Measurements from ENCODE around the gene UBE2J1.

- no peak for TF ChIP-seq CTCF (IDR thresholded peaks at IDR 0.05)
- no peak for TF ChIP-seq EP300 (IDR thresholded peaks at IDR 0.05)
- no peak for TF ChIP-seq POLR2A (IDR thresholded peaks at IDR 0.05)
Measured at GRCh38 chr6:89313006-89313405, 39.5 kb downstream of the UBE2J1 start.

Data from tibial nerve (tissue), 4 donors.